IPS-20b (cell line): Measurements from ENCODE around the gene ALG14.
A peak's percentile ranks its signal among the peaks of the same experiment; 100 is the strongest.

Experiments
- H3K27ac ChIP-seq: one replicate; pipeline ENCODE4 v1.5.1; 2013; ENCODE audit warnings: low read length
- H3K27me3 ChIP-seq: 2 replicates; pipeline ENCODE4 v1.6.1; 2013; ENCODE audit warnings: mild to moderate bottlenecking, low read length, inconsistent platforms; ENCODE audit not compliant: insufficient read depth
- H3K36me3 ChIP-seq: 2 replicates; pipeline ENCODE4 v1.6.1; 2013; ENCODE audit warnings: low read depth, mild to moderate bottlenecking, inconsistent platforms, low read length, moderate library complexity; ENCODE audit not compliant: insufficient read depth
- H3K4me1 ChIP-seq: 2 replicates; pipeline ENCODE4 v1.6.1; 2013; ENCODE audit warnings: mild to moderate bottlenecking, control low read depth, inconsistent platforms, low read length, moderate library complexity; ENCODE audit not compliant: insufficient read depth
- H3K4me3 ChIP-seq: 2 replicates; pipeline ENCODE4 v1.5.1; 2013; ENCODE audit warnings: mild to moderate bottlenecking, low read length, inconsistent platforms
- H3K9ac ChIP-seq: 2 replicates; pipeline ENCODE4 v1.6.1; 2013; ENCODE audit warnings: low read depth, mild to moderate bottlenecking, inconsistent platforms, low read length, moderate library complexity
- H3K9me3 ChIP-seq: 2 replicates; pipeline ENCODE4 v1.6.1; 2013; ENCODE audit warnings: mild to moderate bottlenecking, low read depth, low read length, inconsistent platforms; ENCODE audit not compliant: insufficient read depth

The ALG14 gene

GRCh38 chr1:95072532-95073419 lies at the start of gene ALG14:
Gene ALG14 (minus strand): TSS chr1:95072951. CDS start chr1:95072898, 53 bp downstream.
- H3K4me3 ChIP-seq: peak within 1 kb of the TSS; percentile 100

GRCh38 chr1:95122151-95122697 lies 49.5 kb upstream of the ALG14 start:
- no peaks in the 10 kb centered on the region; the same call in 1 of the 2 replicates for H3K9me3 ChIP-seq
- H3K36me3 ChIP-seq: no peaks in the 10 kb centered on the region
- H3K27ac ChIP-seq: no peak overlapping the region
- peaks cover 19% of the 10 kb centered on the region for H3K27me3 ChIP-seq
- no peaks in the 10 kb centered on the region for H3K4me1 ChIP-seq
- no peak overlapping the region for H3K9ac ChIP-seq
- no peak overlapping the region for H3K4me3 ChIP-seq

More at GRCh38 chr1:95072532-95073419, at the start of gene ALG14:
- H3K4me1 ChIP-seq: peaks cover 5% of the 10 kb centered on the region; the same call in 1 of the 2 replicates
- peaks cover 9% of the 10 kb centered on the region; the same call in 1 of the 2 replicates for H3K27me3 ChIP-seq
- H3K36me3 ChIP-seq: no peaks in the 10 kb centered on the region
- H3K9me3 ChIP-seq: no peaks in the 10 kb centered on the region
- H3K9ac ChIP-seq: peak within 1 kb of the TSS; percentile 89
- H3K27ac ChIP-seq: no peak within 1 kb of the TSS

- H3K27me3 ChIP-seq: peaks cover 19% of the 10 kb centered on the region
- H3K9ac ChIP-seq: no peak overlapping the region
These were observed 46.5 kb upstream of the ALG14 start for GRCh38 chr1:95119273-95119672.

GRCh38 chr1:95118710-95119109 lies 46.0 kb upstream of the ALG14 start:
- no peaks in the 10 kb centered on the region for H3K4me1 ChIP-seq
- H3K9ac ChIP-seq: no peak overlapping the region
- no peak overlapping the region for H3K4me3 ChIP-seq
- H3K36me3 ChIP-seq: no peaks in the 10 kb centered on the region
- peaks cover 19% of the 10 kb centered on the region for H3K27me3 ChIP-seq
- no peaks in the 10 kb centered on the region for H3K9me3 ChIP-seq
- no peak overlapping the region for H3K27ac ChIP-seq

More at GRCh38 chr1:95119273-95119672, 46.5 kb upstream of the ALG14 start:
- H3K36me3 ChIP-seq: no peaks in the 10 kb centered on the region
- H3K4me1 ChIP-seq: no peaks in the 10 kb centered on the region
- no peak overlapping the region for H3K4me3 ChIP-seq
- H3K27ac ChIP-seq: no peak overlapping the region
- no peaks in the 10 kb centered on the region for H3K9me3 ChIP-seq

- H3K9ac ChIP-seq: peak overlapping the region; percentile 53; the same call in 1 of the 2 replicates
- no peaks in the 10 kb centered on the region for H3K36me3 ChIP-seq
- no peaks in the 10 kb centered on the region for H3K9me3 ChIP-seq
- H3K4me3 ChIP-seq: peak overlapping the region; percentile 91
- no peaks in the 10 kb centered on the region for H3K4me1 ChIP-seq
- H3K27ac ChIP-seq: no peak overlapping the region
- H3K27me3 ChIP-seq: peaks cover 19% of the 10 kb centered on the region
These were observed 45.3 kb upstream of the ALG14 start for GRCh38 chr1:95118067-95118499.

GRCh38 chr1:95117207-95118066 lies 44.7 kb upstream of the ALG14 start, which contains the start of gene TLCD4:
Gene TLCD4 (plus strand): TSS chr1:95117355. CDS start chr1:95143902, 26,547 bp downstream.
- H3K4me3 ChIP-seq: peak within 1 kb of the TSS; percentile 91
- H3K27me3 ChIP-seq: peaks cover 19% of the 10 kb centered on the region
- H3K36me3 ChIP-seq: no peaks in the 10 kb centered on the region
- H3K9me3 ChIP-seq: no peaks in the 10 kb centered on the region
- peak within 1 kb of the TSS; percentile 53; the same call in 1 of the 2 replicates for H3K9ac ChIP-seq
- H3K4me1 ChIP-seq: no peaks in the 10 kb centered on the region
- no peak within 1 kb of the TSS for H3K27ac ChIP-seq

GRCh38 chr1:95116580-95117206 lies 43.9 kb upstream of the ALG14 start:
- Histone ChIP-seq H3K9ac (peak overlapping the region; percentile 53; the same call in 1 of the 2 replicates), H3K36me3 (no peaks in the 10 kb centered on the region), H3K9me3 (no peaks in the 10 kb centered on the region), H3K4me3 (peak overlapping the region; percentile 91), H3K4me1 (no peaks in the 10 kb centered on the region), H3K27ac (no peak overlapping the region), H3K27me3 (peaks cover 19% of the 10 kb centered on the region)

GRCh38 chr1:95115708-95116137 lies 43.0 kb upstream of the ALG14 start:
- no peak overlapping the region for H3K4me3 ChIP-seq
- H3K4me1 ChIP-seq: no peaks in the 10 kb centered on the region
- no peaks in the 10 kb centered on the region for H3K9me3 ChIP-seq
- no peaks in the 10 kb centered on the region for H3K36me3 ChIP-seq
- H3K27me3 ChIP-seq: peaks cover 19% of the 10 kb centered on the region
- H3K27ac ChIP-seq: no peak overlapping the region
- H3K9ac ChIP-seq: no peak overlapping the region

GRCh38 chr1:95113684-95114083 lies 40.9 kb upstream of the ALG14 start:
- H3K4me1 ChIP-seq: no peaks in the 10 kb centered on the region
- H3K27ac ChIP-seq: no peak overlapping the region
- H3K4me3 ChIP-seq: no peak overlapping the region
- H3K36me3 ChIP-seq: no peaks in the 10 kb centered on the region
- H3K9me3 ChIP-seq: no peaks in the 10 kb centered on the region
- H3K9ac ChIP-seq: no peak overlapping the region
- H3K27me3 ChIP-seq: peaks cover 10% of the 10 kb centered on the region

- Histone ChIP-seq H3K4me1 (no peaks in the 10 kb centered on the region), H3K9me3 (no peaks in the 10 kb centered on the region), H3K4me3 (no peak overlapping the region), H3K9ac (no peak overlapping the region), H3K27me3 (no peaks in the 10 kb centered on the region), H3K27ac (no peak overlapping the region), H3K36me3 (no peaks in the 10 kb centered on the region)
These were observed 38.3 kb upstream of the ALG14 start for GRCh38 chr1:95111014-95111413.

- H3K4me3 ChIP-seq: no peak overlapping the region
These were observed 36.0 kb upstream of the ALG14 start for GRCh38 chr1:95108792-95109191.

More at GRCh38 chr1:95108792-95109191, 36.0 kb upstream of the ALG14 start:
- Histone ChIP-seq H3K9ac (no peak overlapping the region), H3K27ac (no peak overlapping the region), H3K36me3 (no peaks in the 10 kb centered on the region), H3K27me3 (no peaks in the 10 kb centered on the region), H3K4me1 (no peaks in the 10 kb centered on the region), H3K9me3 (no peaks in the 10 kb centered on the region)
